Endometrial microvascular endothelial cells (primary cell): ENCODE measurements around the gene SLC23A1. TPM values are rescaled to one million over a fixed set of nuclear protein-coding genes. Genes with fewer than 3 reads are reported as not detected.
"Not testable (repeated sequence)": the region's sequence is repeated elsewhere in the genome, so short reads cannot be mapped to it uniquely, and the experiment has no call there.

Experiments
- in situ Hi-C: cut with HindIII; loops from 2 replicates; pipeline ENCODE4 v1.10.0; 2017; ENCODE audit warnings: low sequenced_read_pairs, low pct_unique_long_range_greater_than_20kb; ENCODE audit errors: inconsistent ontology term
- total RNA-seq: library from RNA; depleted of rRNA; stranded (reverse); fragments of >200 nt; gene quantifications from one replicate; pipeline ENCODE4 v1.2.3, GENCODE V29; 2015; ENCODE audit errors: inconsistent ontology term

Gene SLC23A1
- total RNA-seq, 1 donor from 2014 or later: not detected

DNA sequence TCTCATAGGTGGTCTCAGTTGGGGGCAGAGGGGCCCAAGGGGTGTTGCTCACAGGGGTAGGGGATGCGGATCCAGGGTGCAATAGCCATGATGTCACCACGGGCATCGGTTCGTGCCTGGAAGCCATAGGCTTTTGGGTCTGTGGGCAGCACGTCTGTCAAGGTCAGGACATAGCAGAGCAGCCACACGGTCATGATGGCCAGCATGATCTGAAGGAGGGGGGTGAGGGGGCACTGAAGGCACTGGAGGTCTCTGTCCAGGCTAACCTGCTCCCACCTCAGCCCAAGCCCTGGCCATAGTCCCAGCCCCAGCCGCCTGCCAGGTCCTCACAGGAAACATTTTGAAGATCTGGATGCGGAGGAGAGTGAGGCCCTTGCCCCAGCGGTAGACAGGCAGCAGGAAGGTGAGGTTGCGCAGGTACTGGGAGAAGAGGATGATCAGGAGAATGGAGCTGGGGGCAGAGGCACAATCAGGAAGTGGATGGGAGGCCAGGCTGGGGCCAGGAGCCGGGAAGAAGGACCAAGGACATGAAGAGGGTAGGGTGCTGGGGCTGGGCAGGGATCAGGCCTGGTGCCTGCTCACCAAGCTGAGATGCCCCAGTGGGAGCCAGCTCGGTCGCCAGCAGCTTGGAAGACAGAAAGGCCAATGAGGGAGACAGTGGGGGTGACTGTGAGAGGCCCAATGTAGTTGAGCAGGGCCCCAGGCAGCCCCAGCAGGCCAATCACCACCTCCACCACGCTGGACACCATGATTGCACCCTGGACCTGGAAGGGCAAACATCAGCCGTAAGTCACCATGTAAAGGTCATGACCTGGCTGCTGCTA is 3.3 kb downstream of the SLC23A1 start:
- in situ Hi-C loops: no loop called here

DNA sequence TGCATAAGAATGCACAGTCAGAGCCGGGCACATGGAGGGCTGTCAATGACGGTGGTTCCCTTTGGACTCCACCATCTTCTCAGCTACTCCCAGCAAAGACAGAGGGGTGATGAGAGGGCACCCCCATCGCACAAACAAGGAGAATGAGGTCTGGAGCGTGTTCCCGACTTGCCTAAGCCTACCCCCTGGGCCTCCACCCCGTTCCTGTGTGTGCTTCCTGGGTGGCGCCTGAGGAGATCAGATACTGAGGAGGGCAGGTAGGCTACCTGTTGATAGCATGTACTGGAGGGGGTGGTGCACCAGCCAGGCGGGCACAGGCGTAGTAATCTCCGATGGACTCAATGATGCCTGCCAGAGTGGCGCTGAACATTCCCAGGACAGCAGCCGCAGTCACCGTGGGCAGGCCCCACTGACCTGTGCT is 4.1 kb downstream of the SLC23A1 start:
- in situ Hi-C loops: no loop called here

DNA sequence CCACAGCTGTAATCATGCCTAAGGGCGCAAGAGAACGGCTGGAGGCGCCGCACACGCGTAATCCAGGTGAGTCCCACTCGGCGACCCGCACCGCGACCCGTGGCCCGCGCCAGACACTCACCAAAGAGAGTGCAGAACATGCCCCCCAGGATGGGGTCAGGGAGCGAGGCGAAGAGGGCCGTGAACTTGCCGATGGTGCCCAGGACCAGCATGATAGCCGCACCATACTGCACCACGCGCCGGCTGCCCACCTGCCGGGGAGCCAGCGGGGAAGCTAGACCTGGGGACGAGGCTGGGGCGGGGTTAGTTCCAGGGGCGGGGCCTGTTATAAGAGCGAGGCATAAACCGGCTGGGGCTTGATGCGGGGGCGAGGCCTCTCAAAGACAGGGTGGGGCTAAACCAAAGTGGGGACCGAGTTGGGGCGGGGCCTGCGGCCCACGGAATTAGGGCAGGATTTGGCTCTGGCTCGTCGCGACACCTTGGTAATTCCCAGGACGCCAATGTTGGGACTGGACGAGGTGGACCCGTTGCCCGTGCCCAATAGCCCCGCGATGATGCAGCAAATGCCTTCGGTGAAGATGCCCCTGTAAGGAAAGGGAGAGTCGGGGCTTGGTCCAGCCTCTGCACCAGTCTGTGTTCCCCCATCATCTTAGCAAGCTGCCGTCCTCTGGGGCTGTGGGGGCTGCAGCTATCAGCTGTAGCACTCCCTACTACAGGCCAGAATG is 4.8 kb downstream of the SLC23A1 start:
- in situ Hi-C loops: no loop called here

DNA sequence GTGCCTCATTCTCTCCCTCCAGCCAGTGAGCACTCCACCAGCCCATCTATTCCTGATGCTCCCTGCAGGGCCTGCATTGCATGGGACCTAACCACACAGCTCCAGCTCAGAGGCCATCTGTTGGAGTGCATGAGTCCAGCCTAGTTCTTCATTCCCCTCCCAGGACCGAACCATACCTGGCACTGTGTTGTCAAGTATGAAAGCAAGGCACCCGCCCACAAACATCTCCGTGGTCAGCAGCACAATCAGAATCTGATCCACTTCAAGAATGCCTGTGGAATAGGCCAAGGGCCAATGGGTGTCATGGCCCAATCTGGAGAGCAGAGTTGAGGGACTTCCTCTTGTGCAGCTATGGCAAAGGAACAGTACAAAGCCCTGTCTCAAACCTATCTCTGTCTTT is 5.9 kb downstream of the SLC23A1 start:
- in situ Hi-C loops: no loop called here

DNA sequence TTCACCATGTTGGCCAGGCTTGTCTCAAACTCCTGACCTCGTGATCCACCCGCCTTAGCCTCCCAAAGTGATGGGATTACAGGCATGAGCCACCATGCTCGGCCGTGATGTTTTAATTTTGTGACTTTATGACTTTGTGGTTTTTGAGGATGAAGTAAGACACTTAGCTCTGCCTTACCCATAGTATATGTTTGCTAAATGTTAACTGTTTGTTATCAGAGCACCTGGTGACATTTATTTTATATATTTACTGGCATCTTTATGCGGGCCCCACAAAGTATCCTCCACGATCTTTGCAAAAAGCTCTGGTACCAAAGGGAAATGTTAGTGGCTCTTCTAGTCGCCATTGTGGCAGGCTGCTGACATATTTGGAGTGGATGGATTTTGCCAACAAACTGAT is 6.7 kb downstream of the SLC23A1 start:
- in situ Hi-C loops: no loop called here

DNA sequence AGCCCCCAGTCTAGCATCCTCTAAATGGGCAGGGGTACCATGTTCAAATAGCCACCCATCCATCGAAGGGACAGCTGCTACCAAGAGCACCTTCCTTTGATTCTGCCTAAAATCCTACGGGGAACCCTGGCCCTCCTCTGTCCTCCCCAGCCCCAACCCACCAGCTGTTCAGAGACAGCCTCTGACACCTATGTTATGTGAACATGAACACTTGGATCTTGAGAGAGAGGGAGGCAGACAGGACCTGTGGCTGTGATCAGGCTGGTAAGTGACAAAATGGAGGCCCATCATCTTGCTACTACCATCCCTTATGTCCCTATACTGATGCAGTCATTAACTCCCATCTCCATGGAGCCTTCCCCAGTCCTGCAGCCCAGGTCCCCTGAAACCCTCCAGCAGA is 8.2 kb downstream of the SLC23A1 start:
- in situ Hi-C loops: no loop called here

DNA sequence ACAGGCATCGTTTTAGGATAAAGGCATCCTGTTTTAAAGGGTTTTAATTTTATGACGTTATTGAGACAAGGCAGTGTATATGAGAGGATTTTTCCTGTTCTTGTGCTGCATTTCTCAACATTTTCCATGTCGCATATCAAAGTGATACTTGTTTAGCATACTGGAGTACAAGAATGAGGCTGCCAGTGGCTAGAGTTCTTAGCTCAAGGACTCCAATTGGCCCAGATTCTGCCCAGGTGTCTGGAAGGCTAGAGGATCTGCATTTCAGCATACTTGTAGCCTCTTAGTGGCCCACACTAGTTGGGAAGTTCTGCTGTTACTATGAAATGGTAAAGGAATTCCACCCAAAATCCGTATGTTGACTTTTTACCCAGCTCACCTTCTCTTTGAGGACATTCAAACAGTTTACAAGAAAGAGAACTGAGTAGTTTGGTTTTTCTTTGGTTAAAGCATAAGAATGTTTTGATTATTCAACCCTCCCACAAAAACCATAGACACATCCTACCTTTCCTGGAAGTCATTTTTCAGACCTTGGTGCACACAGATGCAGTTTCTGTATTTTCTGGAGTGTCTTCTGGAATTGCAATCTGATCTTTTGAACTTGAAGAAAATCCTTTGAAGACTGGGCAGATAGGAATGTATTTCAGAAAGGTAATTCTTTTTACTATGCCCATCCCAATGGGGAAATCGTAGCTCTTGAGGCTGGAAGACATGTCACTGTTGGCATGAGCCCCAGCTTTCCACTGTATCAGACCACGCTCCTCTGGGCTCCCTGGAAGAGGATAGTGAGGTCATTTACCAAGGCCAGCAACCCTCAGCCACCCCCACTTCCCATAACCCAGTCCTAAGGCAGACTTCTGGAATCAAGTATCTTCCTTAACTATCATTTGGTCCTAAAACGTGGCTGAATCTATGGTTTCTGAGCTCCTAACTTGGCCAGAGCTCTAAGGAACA is 11.3 kb downstream of the SLC23A1 start:
- in situ Hi-C loops: no loop called here

DNA sequence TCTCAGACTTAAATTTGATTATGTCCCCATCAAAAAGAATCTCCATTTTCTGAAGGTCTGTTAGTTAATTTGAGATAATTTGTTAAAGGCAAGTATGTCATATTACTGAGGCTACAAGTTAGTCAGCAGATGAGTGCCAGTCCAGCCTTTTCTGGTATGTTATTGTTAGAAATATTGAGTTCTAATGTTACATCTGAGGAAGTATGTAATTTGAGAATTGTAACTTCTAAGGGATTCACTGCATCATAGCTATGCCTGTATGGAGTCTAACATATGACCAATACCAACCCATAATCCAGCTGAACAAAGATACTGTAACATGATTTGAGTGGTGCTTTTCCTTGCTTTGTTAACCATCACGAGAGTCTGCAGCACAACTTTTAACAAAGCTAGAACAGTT is 13.9 kb downstream of the SLC23A1 start:
- in situ Hi-C loops: no loop called here

DNA sequence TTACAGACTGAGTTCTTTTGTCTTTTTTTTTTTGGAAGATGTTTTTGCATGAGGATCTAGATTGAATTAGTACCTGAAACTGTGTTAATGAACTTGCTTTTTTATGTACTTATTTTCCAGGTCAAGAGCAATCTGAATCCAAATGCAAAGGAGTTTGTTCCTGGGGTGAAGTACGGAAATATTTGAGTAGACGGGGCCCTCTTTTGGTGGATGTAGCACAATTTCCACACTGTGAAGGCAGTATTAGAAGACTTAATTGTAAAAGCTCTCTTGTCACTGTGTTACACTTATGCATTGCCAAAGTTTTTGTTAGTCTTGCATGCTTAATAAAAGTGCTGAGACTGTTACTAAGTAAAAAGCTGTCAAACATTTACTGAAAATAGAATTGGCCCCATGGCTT is 14.5 kb downstream of the SLC23A1 start:
- in situ Hi-C loops: no loop called here

DNA sequence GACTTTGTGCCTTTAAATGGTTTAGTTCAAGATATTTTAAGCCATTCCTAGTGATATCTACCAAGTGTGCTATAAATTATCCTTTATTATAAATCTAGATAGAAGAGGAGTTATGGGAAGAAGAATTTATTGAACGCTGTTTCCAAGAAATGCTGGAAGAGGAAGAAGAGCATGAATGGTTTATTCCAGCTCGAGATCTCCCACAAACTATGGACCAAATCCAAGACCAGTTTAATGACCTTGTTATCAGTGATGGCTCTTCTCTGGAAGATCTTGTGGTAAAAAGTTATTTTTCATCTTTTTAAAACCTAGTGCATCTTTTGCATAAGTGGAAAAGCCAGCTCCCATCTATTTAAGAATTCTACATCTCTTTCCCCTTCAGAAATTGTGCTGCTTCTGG is 18.6 kb downstream of the SLC23A1 start:
- in situ Hi-C loops: no loop called here

DNA sequence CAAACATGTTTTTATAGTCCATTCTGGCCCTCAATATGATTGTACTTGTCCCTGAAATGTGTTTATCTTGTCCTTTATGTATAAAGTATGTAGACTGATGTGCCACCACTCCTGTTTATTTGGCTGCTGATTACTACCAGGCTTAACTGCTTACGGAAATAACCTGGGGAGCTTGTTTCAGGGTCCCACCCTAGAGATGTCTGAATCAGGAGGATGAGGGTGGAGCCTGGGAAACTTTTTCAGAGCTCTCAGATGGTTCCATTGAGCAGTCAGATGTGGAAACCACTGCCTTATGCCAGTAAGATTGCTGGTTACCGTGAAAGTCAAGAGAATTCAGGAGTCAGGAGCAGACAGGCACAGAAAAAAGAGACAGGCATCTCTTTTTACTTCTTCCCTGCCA is 19.2 kb downstream of the SLC23A1 start:
- in situ Hi-C loops: no loop called here

DNA sequence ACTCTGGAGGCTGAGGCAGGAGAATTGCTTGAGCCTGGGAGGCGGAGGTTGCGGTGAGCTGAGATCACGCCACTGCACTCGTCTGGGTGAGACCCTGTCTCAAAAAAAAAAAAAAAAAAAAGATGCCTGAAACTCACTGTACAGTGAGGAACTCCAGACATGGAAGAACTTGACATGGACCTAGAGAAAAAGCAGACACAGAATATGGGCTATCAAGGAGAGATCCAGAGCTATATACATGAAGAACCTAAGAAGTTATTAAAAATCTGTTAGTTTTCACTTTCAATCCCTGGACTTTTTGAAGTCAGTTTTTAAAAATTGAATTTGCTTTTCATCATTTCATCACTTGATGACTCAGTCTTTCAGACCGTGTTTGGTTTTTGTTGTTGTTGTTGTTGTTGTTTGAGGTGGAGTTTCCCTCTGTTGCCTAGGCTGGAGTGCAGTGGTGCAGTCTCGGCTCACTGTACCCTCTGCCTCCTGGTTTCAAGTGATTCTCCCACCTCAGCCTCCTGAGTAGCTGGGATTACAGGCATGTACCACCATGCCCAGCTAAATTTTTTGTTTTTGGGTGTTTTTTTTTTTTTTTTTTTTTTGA is 21.2 kb downstream of the SLC23A1 start:
- in situ Hi-C loops: no loop called here

DNA sequence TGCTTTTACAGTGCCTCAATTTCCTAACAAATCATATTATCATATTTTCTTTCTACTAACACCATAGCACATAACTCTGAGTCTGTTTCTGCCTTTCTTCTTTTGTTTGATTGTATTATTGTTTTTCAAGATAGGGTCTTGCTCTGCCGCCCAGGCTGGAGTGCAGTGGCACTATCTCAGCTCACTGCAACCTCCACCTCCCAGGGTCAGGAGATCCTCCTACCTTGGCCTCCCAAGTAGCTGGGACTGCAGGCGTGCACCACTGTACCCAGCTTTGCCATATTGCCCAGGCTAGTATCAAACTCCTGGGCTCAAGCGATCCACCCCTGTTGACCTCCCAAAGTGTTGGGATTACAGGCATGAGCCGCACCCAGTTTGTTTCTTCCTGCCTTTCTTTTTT is 22.7 kb downstream of the SLC23A1 start:
- in situ Hi-C loops: no loop called here

DNA sequence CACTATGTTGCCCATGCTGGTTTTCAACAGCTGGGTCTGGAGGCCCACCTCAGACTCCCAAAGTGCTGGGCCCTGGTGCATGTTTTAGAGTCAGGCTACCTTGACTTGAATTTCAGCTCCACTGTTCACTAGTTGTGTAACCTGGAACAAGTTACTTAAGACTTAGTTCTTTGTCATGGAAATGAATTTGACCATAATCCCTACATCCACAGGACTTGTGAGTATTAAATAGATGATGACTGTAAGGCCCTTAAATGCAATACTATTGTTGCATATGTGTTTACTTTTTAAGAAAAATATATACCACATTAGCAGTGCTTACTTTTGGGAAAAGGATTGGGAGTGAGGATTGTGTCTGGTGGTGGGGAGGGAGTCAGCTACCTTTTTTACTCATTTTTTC is 25.0 kb downstream of the SLC23A1 start:
- in situ Hi-C loops: no loop called here

DNA sequence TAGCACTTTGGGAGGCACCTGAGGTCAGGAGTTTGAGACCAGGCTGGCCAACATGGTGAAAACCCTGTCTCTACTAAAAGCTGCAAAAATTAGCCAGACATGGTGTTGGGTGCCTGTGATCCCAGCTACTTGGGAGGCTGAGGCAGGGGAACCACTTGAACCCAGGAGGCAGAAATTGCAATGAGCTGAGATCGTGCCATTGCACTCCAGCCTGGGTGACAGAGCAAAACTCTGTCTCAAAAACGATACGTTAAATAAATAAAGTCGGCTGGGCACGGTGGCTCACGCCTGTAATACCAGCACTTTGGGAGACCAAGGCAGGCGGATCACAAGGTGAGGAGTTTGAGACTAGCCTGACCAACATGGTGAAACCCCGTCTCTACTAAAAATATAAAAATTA is 27.2 kb downstream of the SLC23A1 start:
- in situ Hi-C loops: not testable (repeated sequence)

DNA sequence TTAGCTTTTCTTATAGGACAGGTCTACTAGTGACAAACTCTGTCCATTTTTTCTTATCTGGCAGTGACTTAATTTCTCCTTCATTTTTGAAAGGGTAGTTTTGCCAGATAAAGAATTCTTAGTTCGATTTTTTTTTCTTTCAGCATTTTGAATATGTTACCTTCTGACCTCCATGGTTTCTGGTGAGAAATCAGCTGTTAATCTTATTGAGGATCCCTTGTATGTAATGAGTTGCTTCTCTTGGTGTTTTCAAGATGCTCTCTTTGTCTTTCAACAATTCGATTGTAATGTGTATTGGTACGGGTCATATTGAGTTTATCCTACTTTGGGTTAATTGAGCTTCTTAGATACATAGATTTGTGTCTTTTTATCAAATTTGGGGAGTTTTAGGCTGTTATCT is 28.9 kb downstream of the SLC23A1 start:
- in situ Hi-C loops: no loop called here

DNA sequence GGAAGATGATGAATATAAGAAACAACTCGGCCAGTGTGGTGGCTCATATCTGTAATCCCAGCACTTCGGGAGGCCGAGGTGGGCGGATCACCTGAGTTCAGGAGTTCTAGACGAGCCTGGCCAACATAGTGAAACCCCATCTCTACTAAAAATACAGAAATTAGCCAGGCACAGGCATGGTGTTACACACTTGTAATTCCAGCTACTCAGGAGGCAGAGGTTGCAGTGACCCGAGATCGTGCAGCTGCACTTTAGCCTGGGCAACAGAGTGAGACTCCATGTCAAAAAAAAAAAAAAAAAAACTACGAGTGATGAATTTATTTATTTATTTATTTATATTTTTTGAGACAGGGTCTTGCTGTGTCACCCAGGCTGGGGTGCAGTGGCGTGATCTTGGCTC is 35.2 kb downstream of the SLC23A1 start:
- in situ Hi-C loops: not testable (repeated sequence)

DNA sequence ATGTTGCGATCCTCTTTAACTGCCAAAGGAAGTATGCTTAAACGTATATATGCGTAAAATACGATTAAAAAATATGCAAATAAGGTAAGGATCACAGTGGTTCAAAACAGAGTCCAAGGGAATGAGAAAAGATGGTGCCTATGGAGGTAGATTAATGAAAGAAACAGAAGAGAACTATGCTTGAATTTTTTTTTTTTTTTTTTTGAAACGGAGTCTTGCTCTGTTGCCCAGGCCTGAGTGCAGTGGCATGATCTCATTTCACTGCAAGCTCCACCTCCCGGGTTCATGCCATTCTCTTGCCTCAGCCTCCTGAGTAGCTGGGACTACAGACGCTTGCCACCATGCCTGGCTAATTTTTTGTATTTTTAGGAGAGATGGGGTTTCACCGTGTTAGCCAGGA is 37.7 kb downstream of the SLC23A1 start:
- in situ Hi-C loops: not testable (repeated sequence)

DNA sequence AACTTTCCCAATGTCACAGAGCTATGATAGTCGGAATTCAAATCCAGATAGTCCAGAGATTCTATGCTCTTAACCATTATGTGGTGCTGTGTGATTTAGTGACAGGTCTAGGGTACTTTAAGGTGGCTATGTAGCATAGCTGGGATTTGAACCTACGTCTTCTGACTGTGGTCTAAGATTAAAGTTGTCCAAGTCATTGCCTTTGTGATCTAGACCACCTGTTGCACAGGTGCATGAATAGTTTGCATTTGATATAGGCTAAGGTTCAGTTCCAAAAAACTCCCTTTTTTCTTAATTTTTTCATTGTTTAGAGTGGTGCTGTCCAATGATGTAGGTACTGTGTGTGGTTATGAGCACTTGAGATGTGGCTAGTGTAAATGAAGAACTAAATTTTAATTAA is 38.9 kb downstream of the SLC23A1 start:
- in situ Hi-C loops: no loop called here
